ENCODE measurements around the gene TMEM167B.
"Not testable (repeated sequence)": the region's sequence is repeated elsewhere in the genome, so short reads cannot be mapped to it uniquely, and the experiment has no call there.

Gene TMEM167B

GRCh38 chr1:109090196-109091077, at the start of gene TMEM167B:
Gene TMEM167B, plus strand, starts transcription at chr1:109090764. Its CDS starts 109 bp downstream, at chr1:109090873.
- DNase-seq: peak; percentile 96

GRCh38 chr1:109040989-109041620, 49.5 kb upstream of the TMEM167B start:
- peak; percentile 42 for DNase-seq

DNA sequence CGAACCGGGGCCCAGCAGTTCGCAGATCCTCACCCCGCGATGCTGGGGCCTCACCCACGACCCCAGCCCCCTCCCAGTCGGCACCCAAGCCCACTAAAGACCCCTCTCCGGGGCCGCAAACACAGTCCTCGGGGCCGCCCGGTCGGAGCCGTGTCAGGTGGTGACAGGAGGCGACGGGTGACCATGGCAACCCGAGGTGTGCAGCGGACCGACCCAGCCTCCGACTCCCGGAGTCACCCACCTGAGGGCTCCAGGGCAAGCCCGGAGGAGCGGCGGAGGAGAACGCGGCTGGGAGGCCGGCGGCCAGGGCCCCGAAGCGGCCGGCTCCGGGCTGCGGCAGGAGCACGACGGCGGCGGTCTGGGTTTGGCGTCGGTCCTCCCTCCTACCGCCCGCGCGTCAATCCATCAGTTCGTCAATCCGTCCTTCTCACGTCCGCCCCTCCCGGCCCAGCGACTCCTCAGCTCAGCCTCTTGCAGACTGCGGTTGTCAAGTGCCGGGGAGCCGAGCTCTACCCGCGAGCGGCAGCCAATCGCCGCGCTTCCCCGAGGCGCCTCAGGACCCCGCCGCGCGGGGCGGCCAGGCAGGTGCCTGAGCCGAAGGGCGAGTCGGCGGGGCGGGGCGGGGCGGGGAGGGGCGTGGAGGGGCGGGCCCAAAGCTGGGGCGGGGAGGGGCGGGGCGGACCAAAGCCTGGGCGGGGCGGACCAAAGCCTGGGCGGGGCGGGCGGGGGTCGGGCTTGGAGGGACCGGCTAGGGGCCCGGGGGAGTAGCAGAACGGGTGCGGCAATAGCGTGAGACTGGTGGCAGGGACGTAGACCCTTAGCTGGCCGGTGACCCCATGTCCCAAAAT, 48.7 kb upstream of the TMEM167B start, which contains the start of gene WDR47:
WDR47 (minus strand) TSS at position 482 of the 848 bp plus-strand sequence. CDS start 18,590 bp downstream, outside the sequence.
- DNase-seq: peak; percentile 96

DNA sequence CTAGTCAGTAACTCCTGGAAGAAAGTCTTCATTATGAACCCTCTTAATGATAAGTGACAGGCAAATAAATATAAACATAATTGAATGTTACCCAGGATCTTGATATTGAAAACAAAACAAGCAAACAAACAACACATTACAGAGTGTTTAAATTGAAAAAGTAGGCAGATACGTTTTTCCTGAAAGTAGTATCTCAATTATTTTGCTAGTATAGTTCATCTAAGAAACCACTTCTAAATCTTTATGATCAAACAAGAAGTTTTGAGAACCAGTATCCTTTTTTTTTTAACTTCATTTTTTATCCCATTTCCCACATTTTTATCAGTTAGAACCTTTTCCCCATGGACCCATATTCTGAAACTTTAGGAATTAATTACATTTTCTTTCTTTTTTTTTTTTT, 45.0 kb upstream of the TMEM167B start:
- DNase-seq: no peak

GRCh38 chr1:109046671-109047070, 43.9 kb upstream of the TMEM167B start:
- DNase-seq: no peak

DNA sequence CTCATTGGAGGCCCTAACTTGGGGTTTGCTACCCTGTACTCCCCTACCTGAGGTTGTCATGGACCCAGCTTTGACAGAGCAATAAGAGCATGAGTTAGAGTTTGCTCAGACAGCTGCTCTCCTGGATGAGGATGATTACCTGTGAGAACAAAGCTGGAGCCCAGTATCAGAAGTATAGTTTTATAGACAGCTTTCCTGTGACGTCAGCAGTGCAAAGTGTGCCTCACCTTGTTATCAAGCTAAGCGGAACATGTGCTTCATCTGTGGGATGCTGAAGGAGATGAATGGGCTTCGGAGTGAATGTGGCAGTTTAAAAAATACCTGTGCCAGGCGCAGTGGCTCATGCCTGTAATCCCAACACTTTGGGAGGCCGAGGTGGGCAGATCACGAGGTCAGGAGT, 43.2 kb upstream of the TMEM167B start:
- DNase-seq: no peak

- no peak for DNase-seq
Observed at GRCh38 chr1:109048335-109048734, 42.2 kb upstream of the TMEM167B start.

DNA sequence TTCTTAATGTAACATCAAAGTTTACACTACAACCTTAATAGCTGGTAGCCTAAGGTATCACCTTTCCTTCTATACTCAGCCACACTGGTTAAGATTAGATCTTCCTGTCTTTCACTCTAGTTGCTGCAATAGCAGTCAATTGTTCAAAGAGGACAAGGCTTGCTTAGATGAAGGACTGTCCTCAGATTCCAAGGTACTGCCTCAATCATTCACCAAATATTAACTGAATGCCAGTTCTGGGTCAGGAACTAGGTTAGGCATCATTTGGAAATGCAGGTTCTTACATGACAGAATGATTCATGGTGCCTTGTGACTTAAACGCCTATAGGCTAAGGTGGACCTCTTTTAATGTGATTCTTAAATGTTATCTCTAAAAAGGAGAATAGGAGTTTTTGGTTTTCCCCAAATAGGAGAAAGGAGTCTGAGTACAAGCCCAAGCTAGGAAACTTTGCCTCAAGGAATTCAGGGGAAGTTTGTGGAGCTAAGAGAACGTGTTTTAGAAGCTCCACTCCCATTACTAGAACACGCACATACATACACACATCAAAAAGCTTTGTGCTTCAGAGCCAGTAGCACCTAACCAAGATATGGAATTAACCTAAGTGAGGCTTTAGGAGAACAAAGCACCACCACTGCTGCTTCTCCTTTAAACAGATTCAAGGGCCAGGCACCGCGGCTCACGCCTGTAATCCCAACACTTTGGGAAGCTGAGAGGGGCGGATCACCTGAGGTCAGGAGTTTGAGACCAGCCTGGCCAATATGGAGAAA, 40.2 kb upstream of the TMEM167B start:
- no peak for DNase-seq

DNA sequence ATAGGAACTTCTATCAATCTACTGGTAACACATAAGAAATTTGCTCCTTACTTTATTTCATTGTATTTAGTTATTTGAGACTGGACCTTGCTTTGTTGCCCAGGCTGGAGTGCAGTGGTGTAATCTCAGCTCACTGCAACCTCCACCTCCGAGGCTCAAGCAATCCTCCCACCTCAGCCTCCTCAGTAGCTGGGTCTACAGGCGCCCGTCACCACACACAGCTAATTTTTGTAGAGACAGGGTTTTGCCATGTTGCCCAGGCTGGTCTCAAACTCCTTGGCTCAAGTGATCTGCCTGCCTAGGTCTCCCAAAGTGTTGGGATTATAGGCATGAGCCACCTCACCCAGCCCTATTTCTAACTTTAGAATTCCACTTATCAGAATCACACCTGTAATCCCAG, 38.4 kb upstream of the TMEM167B start:
- not testable (repeated sequence) for DNase-seq

DNA sequence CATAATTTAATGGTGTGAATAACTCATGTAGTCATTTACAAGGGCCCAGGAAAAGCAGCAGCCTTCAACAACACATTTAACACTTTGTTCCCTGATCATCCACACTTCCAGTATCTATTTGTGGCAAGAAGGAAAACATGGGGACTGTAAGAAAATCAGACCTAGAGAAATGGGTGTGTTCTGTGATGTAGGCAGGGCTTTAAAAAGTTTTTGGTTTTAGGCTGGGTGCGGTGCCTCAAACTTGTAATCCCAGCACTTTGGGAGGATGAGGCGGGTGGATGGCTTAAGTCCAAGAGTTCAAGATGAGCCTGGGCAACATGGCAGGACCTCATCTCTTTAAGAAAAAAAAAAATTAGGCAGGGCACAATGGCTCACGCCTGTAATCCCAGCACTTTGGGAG, 34.5 kb upstream of the TMEM167B start:
- no peak for DNase-seq

DNA sequence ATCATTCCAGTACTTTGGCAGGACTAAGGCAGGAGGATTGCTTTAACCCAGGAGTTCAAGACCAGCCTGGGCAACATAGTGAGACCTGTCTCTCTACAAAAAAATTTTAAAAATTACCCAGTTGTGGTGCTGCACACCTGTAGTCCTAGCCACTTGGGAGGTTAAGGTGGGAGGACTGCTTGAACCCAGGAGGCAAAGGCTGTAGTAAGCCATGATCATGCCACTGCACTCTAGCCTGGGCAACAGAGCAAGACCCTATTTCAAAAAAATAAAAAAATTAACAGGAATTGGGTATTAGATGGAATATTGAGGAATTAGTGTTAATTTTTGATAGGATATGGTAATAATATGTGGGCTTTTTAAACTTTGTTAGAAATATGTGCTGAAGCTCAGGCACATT, 31.5 kb upstream of the TMEM167B start:
- no peak for DNase-seq

- DNase-seq: no peak
Observed at GRCh38 chr1:109060707-109061106, 29.9 kb upstream of the TMEM167B start.

DNA sequence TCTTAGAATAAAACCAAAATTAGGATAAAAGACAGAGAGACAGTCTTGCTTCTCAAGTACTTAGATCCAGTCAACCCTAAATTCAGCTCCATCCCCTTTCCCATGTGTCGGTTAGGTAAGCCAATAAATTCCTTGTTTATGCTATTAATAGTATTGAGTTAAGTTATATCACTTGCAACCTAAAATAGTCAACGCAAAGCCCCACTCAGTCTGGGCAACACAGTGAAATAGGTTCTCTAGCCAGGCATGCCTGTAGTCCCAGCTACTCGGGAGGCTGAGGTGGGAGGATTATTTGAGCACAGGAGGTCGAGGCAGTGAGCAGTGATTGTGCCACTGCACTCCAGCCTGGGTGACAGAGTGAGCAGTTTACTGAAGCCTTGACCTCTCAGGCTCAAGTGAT, 29.4 kb upstream of the TMEM167B start:
- DNase-seq: no peak

DNA sequence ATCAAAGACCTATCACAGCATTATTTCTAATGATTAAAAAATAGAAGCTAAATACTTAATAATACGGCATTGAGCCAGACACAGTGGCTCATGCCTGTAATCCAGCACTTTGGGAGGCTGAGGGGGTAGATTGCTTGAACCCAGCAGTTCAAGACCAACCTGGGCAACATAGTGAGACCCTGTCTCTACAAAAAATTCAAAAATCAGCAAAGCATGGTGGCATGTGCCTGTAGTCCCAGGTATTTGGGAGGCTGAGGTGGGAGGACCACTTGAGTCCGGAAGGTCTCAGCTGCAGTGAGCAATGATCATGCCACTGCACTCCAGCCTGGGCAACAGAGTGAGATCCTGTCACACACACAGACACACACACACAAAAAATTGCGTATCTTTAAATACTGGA, 25.4 kb upstream of the TMEM167B start:
- DNase-seq: no peak

GRCh38 chr1:109067883-109068282, 22.7 kb upstream of the TMEM167B start:
- no peak for DNase-seq

DNA sequence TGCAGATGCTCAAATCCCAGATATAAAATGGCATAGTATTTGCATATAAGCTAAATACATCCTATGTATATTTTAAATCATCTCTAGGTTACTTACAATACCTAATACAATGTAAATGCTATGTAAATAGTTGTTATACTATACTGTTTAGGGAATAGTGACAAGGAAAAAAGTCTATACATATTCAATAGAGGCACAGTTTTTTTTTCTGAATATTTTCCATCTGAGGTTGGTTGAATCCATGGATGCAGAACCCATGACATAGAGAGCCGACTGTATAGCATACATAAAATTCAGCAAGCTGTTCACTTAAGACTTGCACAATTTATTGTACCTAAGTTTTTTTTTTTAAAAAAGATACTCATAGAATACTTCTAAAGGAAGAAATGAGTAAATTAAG, 21.3 kb upstream of the TMEM167B start:
- DNase-seq: no peak

- DNase-seq: peak; percentile 98
Observed at GRCh38 chr1:109075531-109076490, 14.8 kb upstream of the TMEM167B start, which contains the start of gene TAF13. Gene TAF13, minus strand, starts transcription at chr1:109076003. Its CDS starts 56 bp downstream, at chr1:109075947.

DNA sequence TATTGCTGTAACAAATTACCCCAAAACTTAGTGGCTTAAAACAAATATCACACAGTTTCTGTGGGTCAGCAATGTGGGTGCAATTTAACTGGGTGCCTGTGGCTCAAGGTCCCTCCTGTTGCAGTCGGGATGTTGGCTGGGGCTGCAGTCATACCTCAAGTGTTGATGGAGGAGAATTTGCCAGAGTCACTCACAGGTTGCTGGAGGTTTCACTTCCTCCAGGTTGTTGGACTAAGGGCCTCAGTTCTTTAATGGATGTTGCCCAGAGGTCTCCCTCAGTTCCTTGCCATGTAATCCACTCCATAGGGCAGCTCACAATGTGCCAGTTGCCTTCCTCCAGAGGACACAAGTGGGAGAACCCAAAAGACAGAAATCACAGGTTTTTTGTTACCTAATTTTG, 12.2 kb upstream of the TMEM167B start:
- DNase-seq: no peak

GRCh38 chr1:109079240-109079622, 11.3 kb upstream of the TMEM167B start:
- DNase-seq: no peak

DNA sequence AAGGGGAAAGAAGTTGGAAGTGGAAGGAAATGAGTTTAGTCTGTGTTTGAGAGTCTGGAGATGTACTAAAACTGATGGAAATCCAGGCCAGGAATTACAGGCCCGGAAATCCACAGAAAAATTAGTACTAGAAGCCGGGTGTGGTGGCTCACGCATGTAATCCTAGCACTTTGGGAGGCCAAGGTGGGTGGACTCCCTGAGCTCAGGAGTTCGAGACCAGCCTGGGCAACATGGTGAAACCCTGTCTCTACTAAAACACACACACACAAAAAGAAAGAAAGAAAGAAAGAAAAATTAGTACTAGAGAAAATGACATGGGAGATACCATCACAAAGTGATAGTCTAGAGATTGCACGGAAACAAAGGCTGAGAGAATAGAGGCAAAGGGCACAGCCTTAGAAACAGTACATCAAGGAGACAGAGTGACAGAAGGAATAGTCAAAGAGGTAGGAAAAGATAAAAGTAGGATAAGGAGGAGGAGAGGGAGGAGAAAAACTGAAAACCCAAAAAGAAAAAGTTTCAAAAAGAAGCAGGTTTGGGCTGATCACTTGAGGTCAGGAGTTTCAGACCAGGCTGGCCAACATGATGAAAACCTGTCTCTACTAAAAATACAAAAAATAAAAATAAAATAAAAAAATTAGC, 10.0 kb upstream of the TMEM167B start:
- DNase-seq: no peak

DNA sequence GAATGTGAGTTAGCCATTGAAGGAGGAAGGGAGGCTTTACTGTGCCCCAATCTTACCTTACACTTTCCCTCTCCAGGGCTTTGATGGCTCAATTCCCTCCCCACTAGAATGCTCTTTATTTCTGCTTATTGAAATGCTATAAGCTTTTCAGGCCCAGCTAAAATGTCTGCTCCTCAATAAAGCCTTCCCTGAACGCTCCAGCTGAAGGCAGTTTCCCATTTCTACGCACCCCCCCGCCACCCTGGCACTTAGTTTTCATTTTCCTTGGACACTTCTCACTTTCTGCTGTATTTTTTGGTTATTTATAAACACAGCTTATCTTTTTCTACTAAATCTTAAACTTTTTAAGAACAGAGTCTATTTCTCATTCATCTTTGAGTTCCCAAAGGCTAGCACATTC, 7.1 kb upstream of the TMEM167B start:
- DNase-seq: no peak
